ENCODE results near the gene HSD3B7.

HSD3B7 gene

DNA sequence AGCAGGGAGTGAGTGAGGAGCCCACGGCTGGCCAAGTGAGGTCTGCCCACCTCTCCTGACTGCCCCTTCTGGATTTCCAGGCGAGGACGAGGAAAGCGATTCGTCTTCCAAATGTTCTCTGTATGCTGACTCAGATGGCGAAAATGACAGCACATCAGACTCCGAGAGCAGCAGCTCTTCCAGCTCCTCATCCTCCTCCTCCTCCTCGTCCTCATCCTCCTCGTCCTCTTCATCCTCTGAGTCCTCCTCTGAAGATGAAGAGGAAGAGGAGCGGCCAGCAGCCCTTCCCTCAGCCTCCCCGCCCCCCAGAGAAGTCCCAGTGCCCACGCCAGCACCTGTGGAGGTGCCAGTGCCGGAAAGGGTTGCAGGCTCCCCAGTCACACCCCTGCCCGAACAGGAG, 13.7 kb upstream of the HSD3B7 start:
- Histone ChIP-seq H3K4me1 (ENCODE audit: control insufficient read depth in 2 of 2, insufficient read depth in 2 of 2, low read length in 2 of 2) (no peaks in the 10 kb centered on the region), H3K27me3 (ENCODE audit: control insufficient read depth in 2 of 2, insufficient read depth in 2 of 2, low read length in 2 of 2) (no peaks in the 10 kb centered on the region), H3K27ac (ENCODE audit: low read depth in 2 of 2, low read length in 2 of 2) (no peak overlapping the region), H3K4me3 (ENCODE audit: low read length in 2 of 2) (no peak overlapping the region), H3K9ac (ENCODE audit: low read depth in 1 of 2, low read length in 2 of 2) (no peak overlapping the region), H3K9me3 (ENCODE audit: control insufficient read depth in 2 of 2, low read length in 2 of 2) (no peaks in the 10 kb centered on the region), H3K36me3 (ENCODE audit: control insufficient read depth in 2 of 2, insufficient read depth in 2 of 2, low read length in 2 of 2) (peaks cover 48 to 74% of the 10 kb centered on the region in 2 donors)

DNA sequence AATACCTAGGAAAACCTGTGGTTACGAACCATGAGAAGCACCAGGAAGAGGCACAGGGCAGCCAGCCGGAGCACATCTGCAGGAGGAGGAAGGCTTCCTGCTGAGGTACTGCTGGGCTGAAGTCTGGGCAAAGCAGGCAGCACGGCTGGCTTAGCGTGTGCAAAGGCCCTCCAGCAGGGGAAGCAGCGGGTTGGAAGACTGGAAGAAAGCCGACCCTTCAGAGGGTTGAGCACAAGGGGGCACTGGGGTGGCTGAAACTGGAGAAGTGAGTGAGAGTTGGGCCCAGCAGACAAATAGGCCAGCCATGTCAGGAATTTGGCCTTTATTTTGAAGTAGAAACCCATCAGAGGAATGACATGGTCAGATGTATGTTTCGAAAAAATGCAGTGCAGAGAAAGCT, 12.1 kb upstream of the HSD3B7 start:
- no peaks in the 10 kb centered on the region for H3K9me3 ChIP-seq (ENCODE audit: control insufficient read depth in 2 of 2, low read length in 2 of 2)
- H3K4me1 ChIP-seq (ENCODE audit: control insufficient read depth in 2 of 2, insufficient read depth in 2 of 2, low read length in 2 of 2): no peaks in the 10 kb centered on the region
- H3K27me3 ChIP-seq (ENCODE audit: control insufficient read depth in 2 of 2, insufficient read depth in 2 of 2, low read length in 2 of 2): no peaks in the 10 kb centered on the region
- no peak overlapping the region for H3K4me3 ChIP-seq (ENCODE audit: low read length in 2 of 2)
- H3K36me3 ChIP-seq (ENCODE audit: control insufficient read depth in 2 of 2, insufficient read depth in 2 of 2, low read length in 2 of 2): peaks cover 45 to 76% of the 10 kb centered on the region in 2 donors
- H3K9ac ChIP-seq (ENCODE audit: low read depth in 1 of 2, low read length in 2 of 2): no peak overlapping the region
- no peak overlapping the region for H3K27ac ChIP-seq (ENCODE audit: low read depth in 2 of 2, low read length in 2 of 2)

DNA sequence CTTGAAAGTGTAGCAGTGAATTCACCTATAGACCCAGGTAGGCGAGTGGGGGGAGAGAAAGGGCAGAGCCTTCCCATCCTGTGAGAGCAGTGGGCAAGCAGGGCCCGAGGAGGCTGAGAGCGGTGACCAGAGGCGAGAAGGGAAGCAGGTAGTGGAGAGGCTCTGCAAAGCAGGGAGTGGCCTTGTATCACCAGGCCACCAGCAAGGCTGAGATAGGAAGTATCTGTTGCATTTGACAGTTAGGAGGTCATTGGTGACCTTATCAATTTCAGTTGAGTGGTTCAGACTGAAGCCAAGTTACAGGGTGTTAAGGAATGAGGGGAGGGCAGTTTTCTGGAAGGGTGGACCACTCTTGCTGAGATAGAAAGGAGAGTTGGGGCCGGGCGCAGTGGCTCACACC, 10.7 kb upstream of the HSD3B7 start:
- Histone ChIP-seq H3K9ac (ENCODE audit: low read depth in 1 of 2, low read length in 2 of 2) (no peak overlapping the region), H3K9me3 (ENCODE audit: control insufficient read depth in 2 of 2, low read length in 2 of 2) (no peaks in the 10 kb centered on the region), H3K4me1 (ENCODE audit: control insufficient read depth in 2 of 2, insufficient read depth in 2 of 2, low read length in 2 of 2) (no peaks in the 10 kb centered on the region), H3K27me3 (ENCODE audit: control insufficient read depth in 2 of 2, insufficient read depth in 2 of 2, low read length in 2 of 2) (no peaks in the 10 kb centered on the region), H3K36me3 (ENCODE audit: control insufficient read depth in 2 of 2, insufficient read depth in 2 of 2, low read length in 2 of 2) (peaks cover 40 to 74% of the 10 kb centered on the region in 2 donors), H3K4me3 (ENCODE audit: low read length in 2 of 2) (no peak overlapping the region), H3K27ac (ENCODE audit: low read depth in 2 of 2, low read length in 2 of 2) (no peak overlapping the region)

DNA sequence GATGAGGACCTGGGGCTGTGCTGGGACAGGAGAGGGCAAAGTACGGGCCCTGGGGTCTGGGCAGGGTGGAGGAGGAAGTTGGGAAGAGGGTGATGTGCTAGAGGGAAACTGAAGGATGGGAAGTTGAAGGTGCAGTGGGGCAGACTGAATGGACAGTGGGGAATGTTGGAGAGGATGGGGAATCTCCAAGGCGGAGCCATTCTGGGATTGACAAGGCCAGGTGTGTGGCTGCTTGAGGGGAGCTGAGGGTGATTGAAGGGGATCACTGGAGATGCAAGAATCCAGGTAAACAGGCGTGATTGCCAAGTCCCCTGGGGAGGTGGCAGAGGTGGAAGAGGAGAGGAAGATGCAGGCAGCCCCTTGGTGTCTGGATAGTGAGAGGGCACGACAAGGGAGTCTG, 8.5 kb upstream of the HSD3B7 start:
- H3K9ac ChIP-seq (ENCODE audit: low read depth in 1 of 2, low read length in 2 of 2): no peak overlapping the region
- H3K9me3 ChIP-seq (ENCODE audit: control insufficient read depth in 2 of 2, low read length in 2 of 2): no peaks in the 10 kb centered on the region
- no peak overlapping the region for H3K27ac ChIP-seq (ENCODE audit: low read depth in 2 of 2, low read length in 2 of 2)
- H3K27me3 ChIP-seq (ENCODE audit: control insufficient read depth in 2 of 2, insufficient read depth in 2 of 2, low read length in 2 of 2): no peaks in the 10 kb centered on the region
- no peaks in the 10 kb centered on the region for H3K4me1 ChIP-seq (ENCODE audit: control insufficient read depth in 2 of 2, insufficient read depth in 2 of 2, low read length in 2 of 2)
- no peak overlapping the region for H3K4me3 ChIP-seq (ENCODE audit: low read length in 2 of 2)
- H3K36me3 ChIP-seq (ENCODE audit: control insufficient read depth in 2 of 2, insufficient read depth in 2 of 2, low read length in 2 of 2): peaks cover 37 to 63% of the 10 kb centered on the region in 2 donors

DNA sequence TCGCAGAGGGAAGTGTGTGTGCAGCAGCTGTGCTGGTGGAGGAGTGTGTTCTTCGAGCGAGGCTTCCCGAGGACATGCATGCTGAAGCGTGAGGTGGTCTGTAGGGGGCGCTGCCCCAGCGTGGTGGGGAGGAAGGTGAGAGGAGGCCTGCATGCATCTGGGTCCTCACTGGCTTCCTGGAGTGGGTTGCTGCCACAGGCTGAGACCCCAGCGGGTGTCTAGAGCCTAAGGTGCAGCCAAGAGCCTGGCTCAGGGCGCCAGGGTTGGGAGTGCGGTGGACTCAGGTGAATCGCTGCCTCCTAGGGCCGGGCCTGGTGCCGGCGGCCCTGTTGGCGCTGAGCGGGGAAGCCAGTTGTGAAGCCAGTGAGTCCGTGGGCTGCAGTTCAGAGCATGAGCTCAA, 7.5 kb upstream of the HSD3B7 start:
- H3K27ac ChIP-seq (ENCODE audit: low read depth in 2 of 2, low read length in 2 of 2): no peak overlapping the region
- no peak overlapping the region for H3K9ac ChIP-seq (ENCODE audit: low read depth in 1 of 2, low read length in 2 of 2)
- H3K4me1 ChIP-seq (ENCODE audit: control insufficient read depth in 2 of 2, insufficient read depth in 2 of 2, low read length in 2 of 2): no peaks in the 10 kb centered on the region
- no peaks in the 10 kb centered on the region for H3K9me3 ChIP-seq (ENCODE audit: control insufficient read depth in 2 of 2, low read length in 2 of 2)
- H3K27me3 ChIP-seq (ENCODE audit: control insufficient read depth in 2 of 2, insufficient read depth in 2 of 2, low read length in 2 of 2): no peaks in the 10 kb centered on the region
- peaks cover 30 to 54% of the 10 kb centered on the region in 2 donors for H3K36me3 ChIP-seq (ENCODE audit: control insufficient read depth in 2 of 2, insufficient read depth in 2 of 2, low read length in 2 of 2)
- no peak overlapping the region for H3K4me3 ChIP-seq (ENCODE audit: low read length in 2 of 2)

DNA sequence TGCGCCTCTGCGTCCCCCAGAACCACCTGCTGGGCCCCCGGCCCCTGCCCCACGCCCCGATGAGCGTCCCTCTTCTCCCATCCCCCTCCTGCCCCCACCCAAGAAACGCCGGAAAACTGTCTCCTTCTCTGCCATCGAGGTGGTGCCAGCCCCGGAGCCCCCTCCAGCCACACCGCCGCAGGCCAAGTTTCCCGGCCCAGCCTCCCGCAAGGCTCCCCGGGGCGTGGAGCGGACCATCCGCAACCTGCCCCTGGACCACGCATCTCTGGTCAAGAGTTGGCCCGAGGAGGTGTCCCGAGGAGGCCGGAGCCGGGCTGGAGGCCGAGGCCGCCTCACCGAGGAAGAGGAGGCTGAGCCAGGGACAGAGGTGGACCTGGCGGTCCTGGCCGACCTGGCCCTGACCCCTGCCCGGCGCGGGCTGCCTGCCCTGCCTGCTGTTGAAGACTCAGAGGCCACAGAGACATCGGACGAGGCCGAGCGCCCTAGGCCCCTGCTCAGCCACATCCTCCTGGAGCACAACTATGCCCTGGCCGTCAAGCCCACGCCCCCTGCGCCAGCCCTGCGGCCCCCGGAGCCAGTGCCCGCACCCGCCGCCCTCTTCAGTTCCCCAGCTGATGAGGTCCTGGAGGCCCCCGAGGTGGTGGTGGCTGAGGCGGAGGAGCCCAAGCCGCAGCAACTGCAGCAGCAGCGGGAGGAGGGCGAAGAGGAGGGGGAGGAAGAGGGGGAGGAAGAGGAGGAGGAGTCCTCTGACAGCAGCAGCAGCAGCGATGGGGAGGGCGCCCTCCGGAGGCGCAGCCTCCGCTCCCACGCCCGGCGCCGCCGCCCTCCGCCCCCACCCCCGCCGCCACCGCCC, 5.6 kb upstream of the HSD3B7 start:
- H3K9ac ChIP-seq (ENCODE audit: low read depth in 1 of 2, low read length in 2 of 2): no peak overlapping the region
- no peak overlapping the region for H3K27ac ChIP-seq (ENCODE audit: low read depth in 2 of 2, low read length in 2 of 2)
- no peak overlapping the region for H3K4me3 ChIP-seq (ENCODE audit: low read length in 2 of 2)
- H3K36me3 ChIP-seq (ENCODE audit: control insufficient read depth in 2 of 2, insufficient read depth in 2 of 2, low read length in 2 of 2): peaks cover 17 to 37% of the 10 kb centered on the region in 2 donors
- no peaks in the 10 kb centered on the region for H3K4me1 ChIP-seq (ENCODE audit: control insufficient read depth in 2 of 2, insufficient read depth in 2 of 2, low read length in 2 of 2)
- no peaks in the 10 kb centered on the region for H3K27me3 ChIP-seq (ENCODE audit: control insufficient read depth in 2 of 2, insufficient read depth in 2 of 2, low read length in 2 of 2)
- no peaks in the 10 kb centered on the region for H3K9me3 ChIP-seq (ENCODE audit: control insufficient read depth in 2 of 2, low read length in 2 of 2)

DNA sequence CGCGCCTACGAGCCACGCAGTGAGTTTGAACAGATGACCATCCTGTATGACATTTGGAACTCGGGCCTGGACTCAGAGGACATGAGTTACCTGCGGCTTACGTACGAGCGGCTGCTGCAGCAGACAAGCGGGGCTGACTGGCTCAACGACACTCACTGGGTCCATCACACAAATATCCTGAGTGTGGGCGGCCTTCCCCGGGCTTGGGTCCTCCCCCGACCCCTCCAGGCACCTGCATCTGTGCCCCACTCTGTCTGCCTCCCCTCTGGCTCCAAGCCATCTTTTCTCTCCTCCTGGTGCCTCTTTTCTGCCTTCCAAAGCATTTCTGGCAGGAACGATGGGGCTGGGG, 5.0 kb upstream of the HSD3B7 start:
- Histone ChIP-seq H3K36me3 (ENCODE audit: control insufficient read depth in 2 of 2, insufficient read depth in 2 of 2, low read length in 2 of 2) (peaks cover 16 to 33% of the 10 kb centered on the region in 2 donors), H3K9me3 (ENCODE audit: control insufficient read depth in 2 of 2, low read length in 2 of 2) (no peaks in the 10 kb centered on the region)

DNA sequence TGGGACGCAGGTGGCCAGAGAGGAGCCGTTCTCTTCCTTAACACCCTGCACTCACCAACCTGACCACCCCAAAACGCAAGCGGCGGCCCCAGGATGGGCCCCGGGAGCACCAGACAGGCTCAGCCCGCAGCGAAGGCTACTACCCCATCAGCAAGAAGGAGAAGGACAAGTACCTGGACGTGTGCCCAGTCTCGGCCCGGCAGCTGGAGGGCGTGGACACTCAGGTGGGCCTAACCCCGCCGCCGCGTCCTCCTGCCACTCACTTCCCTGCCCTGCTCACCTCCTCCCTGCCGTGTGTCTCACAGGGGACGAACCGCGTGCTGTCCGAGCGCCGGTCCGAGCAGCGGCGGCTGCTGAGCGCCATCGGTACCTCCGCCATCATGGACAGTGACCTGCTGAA, 4.6 kb upstream of the HSD3B7 start:
- Histone ChIP-seq H3K4me3 (ENCODE audit: low read length in 2 of 2) (no peak overlapping the region), H3K4me1 (ENCODE audit: control insufficient read depth in 2 of 2, insufficient read depth in 2 of 2, low read length in 2 of 2) (peaks cover 0 to 8% of the 10 kb centered on the region in 2 donors), H3K9ac (ENCODE audit: low read depth in 1 of 2, low read length in 2 of 2) (no peak overlapping the region), H3K36me3 (ENCODE audit: control insufficient read depth in 2 of 2, insufficient read depth in 2 of 2, low read length in 2 of 2) (peaks cover 16 to 32% of the 10 kb centered on the region in 2 donors), H3K27me3 (ENCODE audit: control insufficient read depth in 2 of 2, insufficient read depth in 2 of 2, low read length in 2 of 2) (no peaks in the 10 kb centered on the region), H3K9me3 (ENCODE audit: control insufficient read depth in 2 of 2, low read length in 2 of 2) (no peaks in the 10 kb centered on the region), H3K27ac (ENCODE audit: low read depth in 2 of 2, low read length in 2 of 2) (no peak overlapping the region)

More for the DNA sequence above, 5.0 kb upstream of the HSD3B7 start:
- H3K4me1 ChIP-seq (ENCODE audit: control insufficient read depth in 2 of 2, insufficient read depth in 2 of 2, low read length in 2 of 2): peaks cover 0 to 3% of the 10 kb centered on the region in 2 donors
- no peak overlapping the region for H3K9ac ChIP-seq (ENCODE audit: low read depth in 1 of 2, low read length in 2 of 2)
- no peaks in the 10 kb centered on the region for H3K27me3 ChIP-seq (ENCODE audit: control insufficient read depth in 2 of 2, insufficient read depth in 2 of 2, low read length in 2 of 2)
- H3K4me3 ChIP-seq (ENCODE audit: low read length in 2 of 2): no peak overlapping the region
- no peak overlapping the region for H3K27ac ChIP-seq (ENCODE audit: low read depth in 2 of 2, low read length in 2 of 2)

DNA sequence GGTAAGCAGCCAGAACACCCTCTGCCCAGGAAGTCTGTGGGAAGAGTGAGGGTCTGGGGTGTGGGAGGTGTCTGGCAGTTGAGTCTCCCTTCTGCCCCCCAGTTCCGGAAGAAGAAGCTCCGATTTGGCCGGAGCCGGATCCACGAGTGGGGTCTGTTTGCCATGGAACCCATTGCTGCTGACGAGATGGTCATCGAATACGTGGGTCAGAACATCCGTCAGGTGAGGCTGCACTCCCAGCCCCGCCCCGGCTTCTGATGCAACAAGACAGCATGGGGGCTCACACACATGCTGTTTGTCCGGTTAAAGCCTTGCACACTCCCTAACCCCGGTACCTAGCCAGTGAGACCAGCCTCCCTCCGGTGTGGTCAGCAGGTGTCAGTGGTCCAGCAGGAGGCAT, 4.0 kb upstream of the HSD3B7 start:
- H3K27me3 ChIP-seq (ENCODE audit: control insufficient read depth in 2 of 2, insufficient read depth in 2 of 2, low read length in 2 of 2): no peaks in the 10 kb centered on the region
- H3K4me3 ChIP-seq (ENCODE audit: low read length in 2 of 2): no peak overlapping the region
- no peak overlapping the region for H3K9ac ChIP-seq (ENCODE audit: low read depth in 1 of 2, low read length in 2 of 2)
- no peak overlapping the region for H3K27ac ChIP-seq (ENCODE audit: low read depth in 2 of 2, low read length in 2 of 2)
- H3K36me3 ChIP-seq (ENCODE audit: control insufficient read depth in 2 of 2, insufficient read depth in 2 of 2, low read length in 2 of 2): peaks cover 16 to 28% of the 10 kb centered on the region in 2 donors
- no peaks in the 10 kb centered on the region for H3K9me3 ChIP-seq (ENCODE audit: control insufficient read depth in 2 of 2, low read length in 2 of 2)
- H3K4me1 ChIP-seq (ENCODE audit: control insufficient read depth in 2 of 2, insufficient read depth in 2 of 2, low read length in 2 of 2): peaks cover 4 to 12% of the 10 kb centered on the region in 2 donors

DNA sequence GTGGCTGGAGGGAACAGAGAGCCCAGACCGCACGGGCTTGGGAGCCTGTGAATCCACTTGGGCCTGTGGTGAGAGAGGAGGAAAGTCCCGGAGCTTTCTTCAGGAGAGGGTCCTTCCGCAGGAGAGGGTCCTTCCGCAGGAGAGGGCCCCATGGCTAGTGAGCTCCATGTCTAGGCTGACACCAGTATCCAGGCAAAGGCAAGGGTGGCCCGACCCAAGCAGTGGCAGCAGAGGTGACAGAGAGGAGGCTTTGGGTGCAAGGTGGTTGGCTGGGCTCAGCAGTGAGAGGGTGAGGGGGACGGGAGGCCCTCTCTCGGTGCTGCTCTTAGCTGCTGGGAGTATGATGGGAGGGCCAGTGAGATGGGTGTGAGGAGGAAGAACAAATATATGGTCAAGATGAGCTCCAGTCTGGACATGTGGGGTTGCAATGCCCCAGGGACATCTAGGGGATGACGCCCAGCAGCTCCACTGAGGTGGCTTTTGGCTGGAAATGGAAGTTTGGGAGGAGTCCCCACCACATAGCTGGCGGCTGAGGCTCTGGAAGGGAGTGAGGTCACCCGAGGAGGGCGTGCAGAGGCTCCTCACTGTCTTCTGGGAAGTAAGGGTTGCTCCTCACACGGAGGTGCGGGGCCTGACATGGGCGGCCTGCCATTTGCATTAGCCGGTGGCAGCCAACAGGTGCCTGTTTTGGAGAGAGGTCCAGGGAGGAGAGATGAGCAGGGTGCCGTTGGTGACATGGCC, 2.3 kb upstream of the HSD3B7 start:
- Histone ChIP-seq H3K9ac (ENCODE audit: low read depth in 1 of 2, low read length in 2 of 2) (no peak overlapping the region), H3K27ac (ENCODE audit: low read depth in 2 of 2, low read length in 2 of 2) (no peak overlapping the region), H3K4me1 (ENCODE audit: control insufficient read depth in 2 of 2, insufficient read depth in 2 of 2, low read length in 2 of 2) (peaks cover 5 to 12% of the 10 kb centered on the region in 2 donors), H3K36me3 (ENCODE audit: control insufficient read depth in 2 of 2, insufficient read depth in 2 of 2, low read length in 2 of 2) (peaks cover 11 to 15% of the 10 kb centered on the region in 2 donors), H3K9me3 (ENCODE audit: control insufficient read depth in 2 of 2, low read length in 2 of 2) (no peaks in the 10 kb centered on the region), H3K27me3 (ENCODE audit: control insufficient read depth in 2 of 2, insufficient read depth in 2 of 2, low read length in 2 of 2) (no peaks in the 10 kb centered on the region), H3K4me3 (ENCODE audit: low read length in 2 of 2) (no peak overlapping the region)

All from mucosa of rectum (tissue), 2 donors.